ENCODE data around the gene LINC00305. TPM values are rescaled to one million over a fixed set of nuclear protein-coding genes. Genes with fewer than 3 reads are reported as not detected.

The LINC00305 gene
- total and polyA plus RNA-seq, 2 donors from 2014 or later = not detected

GRCh38 chr18:64183665-64184064, 34.8 kb upstream of the LINC00305 start:
- H3K27ac ChIP-seq (ENCODE audit: low read depth in 2 of 2, low read length in 2 of 2) = no peak overlapping the region
- no peak overlapping the region for H3K9ac ChIP-seq (ENCODE audit: low read length in 3 of 3)
- H3K36me3 ChIP-seq (ENCODE audit: control insufficient read depth in 2 of 3, insufficient read depth in 3 of 3, low read length in 3 of 3) = no peaks in the 10 kb centered on the region
- no peak for FAIRE-seq
- peak in 1 of 5 donors; percentile 7 for DNase-seq
- intact Hi-C loops (cut with DNase I) = no loop called here
- H3K27me3 ChIP-seq (ENCODE audit: control insufficient read depth, insufficient read depth, low read length) = no peaks in the 10 kb centered on the region
- H3K4me3 ChIP-seq (ENCODE audit: low read length in 3 of 3) = no peak overlapping the region
- TF ChIP-seq CTCF (IDR thresholded peaks at IDR 0.05; ENCODE audit: borderline replicate concordance, extremely low read depth, insufficient read depth) = no peak
- no peaks in the 10 kb centered on the region for H3K4me1 ChIP-seq (ENCODE audit: control insufficient read depth in 2 of 3, insufficient read depth in 2 of 3, low read depth in 1 of 3, low read length in 3 of 3)
- no peaks in the 10 kb centered on the region for H3K9me3 ChIP-seq (ENCODE audit: control insufficient read depth in 2 of 3, insufficient read depth in 1 of 3, low read length in 3 of 3)

GRCh38 chr18:64180617-64181016, 31.7 kb upstream of the LINC00305 start:
- no peak for TF ChIP-seq CTCF (IDR thresholded peaks at IDR 0.05; ENCODE audit: borderline replicate concordance, extremely low read depth, insufficient read depth)
- H3K9me3 ChIP-seq (ENCODE audit: control insufficient read depth in 2 of 3, insufficient read depth in 1 of 3, low read length in 3 of 3) = no peaks in the 10 kb centered on the region
- no peak overlapping the region for H3K9ac ChIP-seq (ENCODE audit: low read length in 3 of 3)
- intact Hi-C loops (cut with DNase I) = no loop called here
- H3K4me1 ChIP-seq (ENCODE audit: control insufficient read depth in 2 of 3, insufficient read depth in 2 of 3, low read depth in 1 of 3, low read length in 3 of 3) = no peaks in the 10 kb centered on the region
- FAIRE-seq = no peak
- no peaks in the 10 kb centered on the region for H3K36me3 ChIP-seq (ENCODE audit: control insufficient read depth in 2 of 3, insufficient read depth in 3 of 3, low read length in 3 of 3)
- no peak for DNase-seq
- no peaks in the 10 kb centered on the region for H3K27me3 ChIP-seq (ENCODE audit: control insufficient read depth, insufficient read depth, low read length)
- no peak overlapping the region for H3K4me3 ChIP-seq (ENCODE audit: low read length in 3 of 3)
- H3K27ac ChIP-seq (ENCODE audit: low read depth in 2 of 2, low read length in 2 of 2) = no peak overlapping the region

- DNase-seq (no peak), FAIRE-seq (no peak)
- no peak overlapping the region for H3K9ac ChIP-seq (ENCODE audit: low read length in 3 of 3)
- H3K4me1 ChIP-seq (ENCODE audit: control insufficient read depth in 2 of 3, insufficient read depth in 2 of 3, low read depth in 1 of 3, low read length in 3 of 3) = no peaks in the 10 kb centered on the region
- H3K9me3 ChIP-seq (ENCODE audit: control insufficient read depth in 2 of 3, insufficient read depth in 1 of 3, low read length in 3 of 3) = no peaks in the 10 kb centered on the region
- H3K27ac ChIP-seq (ENCODE audit: low read depth in 2 of 2, low read length in 2 of 2) = no peak overlapping the region
- no peak for TF ChIP-seq CTCF (IDR thresholded peaks at IDR 0.05; ENCODE audit: borderline replicate concordance, extremely low read depth, insufficient read depth)
- no peak overlapping the region for H3K4me3 ChIP-seq (ENCODE audit: low read length in 3 of 3)
- intact Hi-C loops (cut with DNase I) = no loop called here
- H3K27me3 ChIP-seq (ENCODE audit: control insufficient read depth, insufficient read depth, low read length) = no peaks in the 10 kb centered on the region
- no peaks in the 10 kb centered on the region for H3K36me3 ChIP-seq (ENCODE audit: control insufficient read depth in 2 of 3, insufficient read depth in 3 of 3, low read length in 3 of 3)
These were observed 31.3 kb upstream of the LINC00305 start for GRCh38 chr18:64180171-64180570.

- no peak for FAIRE-seq
- Histone ChIP-seq H3K27ac (ENCODE audit: low read depth in 2 of 2, low read length in 2 of 2) (no peak overlapping the region), H3K27me3 (ENCODE audit: control insufficient read depth, insufficient read depth, low read length) (no peaks in the 10 kb centered on the region), H3K4me3 (ENCODE audit: low read length in 3 of 3) (no peak overlapping the region), H3K4me1 (ENCODE audit: control insufficient read depth in 2 of 3, insufficient read depth in 2 of 3, low read depth in 1 of 3, low read length in 3 of 3) (no peaks in the 10 kb centered on the region), H3K9ac (ENCODE audit: low read length in 3 of 3) (no peak overlapping the region), H3K36me3 (ENCODE audit: control insufficient read depth in 2 of 3, insufficient read depth in 3 of 3, low read length in 3 of 3) (no peaks in the 10 kb centered on the region), H3K9me3 (ENCODE audit: control insufficient read depth in 2 of 3, insufficient read depth in 1 of 3, low read length in 3 of 3) (no peaks in the 10 kb centered on the region)
- intact Hi-C loops (cut with DNase I) = no loop called here
- DNase-seq = peak in 2 of 5 donors; percentile 22 to 24
- no peak for TF ChIP-seq CTCF (IDR thresholded peaks at IDR 0.05; ENCODE audit: borderline replicate concordance, extremely low read depth, insufficient read depth)
These were observed 30.7 kb upstream of the LINC00305 start for GRCh38 chr18:64179556-64180080.
